Osteoblast (primary cell): ENCODE results near the gene ADM. TPM values are rescaled to one million over a fixed set of nuclear protein-coding genes. Genes with fewer than 3 reads are reported as not detected.

ENCODE experiments used
- DNase-seq: peaks from one replicate; pipeline ENCODE4 v3.0.0; 2011; ENCODE audit warnings: low spot score, mixed read lengths; ENCODE audit not compliant: insufficient read length; ENCODE audit errors: missing footprints
- H2AFZ ChIP-seq: 2 replicates; pipeline ENCODE4 v1.6.0; 2011; ENCODE audit warnings: mild to moderate bottlenecking, low read length
- H3K27ac ChIP-seq: 2 replicates; pipeline ENCODE4 v1.5.1; 2011; ENCODE audit warnings: mild to moderate bottlenecking, low read depth, low read length, moderate library complexity
- H3K27me3 ChIP-seq: 2 replicates; pipeline ENCODE4 v1.6.0; 2012; ENCODE audit warnings: mild to moderate bottlenecking, control low read depth, inconsistent platforms, low read length, moderate library complexity; ENCODE audit not compliant: insufficient read depth
- H3K36me3 ChIP-seq: 2 replicates; pipeline ENCODE4 v1.5.1; 2011; ENCODE audit warnings: mild to moderate bottlenecking, low read length, control low read depth, moderate library complexity; ENCODE audit not compliant: insufficient read depth
- H3K4me1 ChIP-seq: 2 replicates; pipeline ENCODE4 v1.5.1; 2011; ENCODE audit warnings: mild to moderate bottlenecking, low read length, control low read depth, moderate library complexity; ENCODE audit not compliant: insufficient read depth
- H3K4me2 ChIP-seq: 2 replicates; pipeline ENCODE4 v1.6.0; 2011; ENCODE audit warnings: mild to moderate bottlenecking, low read length; ENCODE audit not compliant: insufficient read depth
- H3K4me3 ChIP-seq: fragments of 200-600 bp; sonication (generic); 3 replicates; pipeline ENCODE4 v1.5.1; 2012; ENCODE audit warnings: mild to moderate bottlenecking, low read length, inconsistent platforms; ENCODE audit not compliant: insufficient read depth
- H3K79me2 ChIP-seq: 2 replicates; pipeline ENCODE4 v1.6.0; 2012; ENCODE audit warnings: mild to moderate bottlenecking, low read length, control low read depth, inconsistent platforms; ENCODE audit not compliant: insufficient read depth
- H3K9me3 ChIP-seq: 2 replicates; pipeline ENCODE4 v1.5.1; 2011; ENCODE audit warnings: low read depth, low read length, control low read depth
- H4K20me1 ChIP-seq: 2 replicates; pipeline ENCODE4 v1.6.0; 2012; ENCODE audit warnings: mild to moderate bottlenecking, low read length, control low read depth; ENCODE audit not compliant: insufficient read depth
- total RNA-seq: library from RNA; depleted of rRNA; stranded (reverse); fragments of >200 nt; gene quantifications from 2 replicates; pipeline ENCODE4 v1.2.3, GENCODE V29; 2012
- TF ChIP-seq, protein P1 (sequence below): IDR thresholded peaks from 2 replicates; pipeline ENCODE4 v1.5.1; 2011; ENCODE audit warnings: mild to moderate bottlenecking, low read depth, low read length, moderate library complexity; ENCODE audit errors: extremely low read depth

ADM gene
- total RNA-seq, 1 donor: 250 TPM

DNA sequence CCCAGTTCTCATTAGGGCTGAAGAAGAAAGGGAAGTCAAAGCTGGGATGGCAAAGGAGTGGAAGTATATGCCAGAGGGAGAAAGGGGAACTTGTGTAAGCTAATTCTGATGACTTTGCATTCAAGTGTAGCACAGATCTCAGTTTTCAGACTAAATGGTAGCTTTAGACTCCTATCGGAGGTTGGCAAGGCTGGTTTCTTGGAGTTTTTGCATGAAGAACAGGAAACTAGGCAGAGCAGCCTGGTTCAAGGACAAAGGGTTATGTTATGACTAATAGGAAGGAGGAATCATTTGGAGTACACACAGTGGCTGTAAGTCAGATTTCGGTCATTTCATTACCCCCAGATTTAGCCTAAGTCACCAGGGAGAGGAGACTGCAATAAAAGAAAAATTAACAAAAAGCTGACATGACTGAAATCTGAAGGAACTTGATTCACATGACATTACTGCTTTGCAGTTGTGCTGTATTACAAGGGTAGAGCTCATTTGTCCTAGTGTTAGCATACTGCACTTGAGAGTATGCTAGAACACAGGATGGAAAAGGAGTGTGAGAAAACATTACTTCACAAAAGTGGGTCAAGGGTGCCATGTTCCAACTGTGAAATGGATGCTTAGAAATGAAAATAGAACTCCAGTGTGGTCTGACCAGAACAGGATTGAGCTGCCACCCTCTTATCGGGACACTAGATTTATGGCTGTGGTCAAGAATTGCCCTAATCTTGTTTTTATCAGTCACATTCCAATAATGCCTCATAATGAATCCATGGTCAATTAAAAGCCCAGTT, 23.6 kb downstream of the ADM start:
- no peak overlapping the region for H2AFZ ChIP-seq
- no peak for DNase-seq
- H4K20me1 ChIP-seq: no peaks in the 10 kb centered on the region
- no peak overlapping the region for H3K4me3 ChIP-seq
- H3K4me1 ChIP-seq: peaks cover 76% of the 10 kb centered on the region
- no peaks in the 10 kb centered on the region for H3K27me3 ChIP-seq
- peak overlapping the region; percentile 41 for H3K4me2 ChIP-seq
- TF ChIP-seq, protein P1, sequence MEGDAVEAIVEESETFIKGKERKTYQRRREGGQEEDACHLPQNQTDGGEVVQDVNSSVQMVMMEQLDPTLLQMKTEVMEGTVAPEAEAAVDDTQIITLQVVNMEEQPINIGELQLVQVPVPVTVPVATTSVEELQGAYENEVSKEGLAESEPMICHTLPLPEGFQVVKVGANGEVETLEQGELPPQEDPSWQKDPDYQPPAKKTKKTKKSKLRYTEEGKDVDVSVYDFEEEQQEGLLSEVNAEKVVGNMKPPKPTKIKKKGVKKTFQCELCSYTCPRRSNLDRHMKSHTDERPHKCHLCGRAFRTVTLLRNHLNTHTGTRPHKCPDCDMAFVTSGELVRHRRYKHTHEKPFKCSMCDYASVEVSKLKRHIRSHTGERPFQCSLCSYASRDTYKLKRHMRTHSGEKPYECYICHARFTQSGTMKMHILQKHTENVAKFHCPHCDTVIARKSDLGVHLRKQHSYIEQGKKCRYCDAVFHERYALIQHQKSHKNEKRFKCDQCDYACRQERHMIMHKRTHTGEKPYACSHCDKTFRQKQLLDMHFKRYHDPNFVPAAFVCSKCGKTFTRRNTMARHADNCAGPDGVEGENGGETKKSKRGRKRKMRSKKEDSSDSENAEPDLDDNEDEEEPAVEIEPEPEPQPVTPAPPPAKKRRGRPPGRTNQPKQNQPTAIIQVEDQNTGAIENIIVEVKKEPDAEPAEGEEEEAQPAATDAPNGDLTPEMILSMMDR: no peak
- no peaks in the 10 kb centered on the region for H3K79me2 ChIP-seq
- no peaks in the 10 kb centered on the region for H3K9me3 ChIP-seq
- peak overlapping the region; percentile 92 for H3K27ac ChIP-seq
- H3K36me3 ChIP-seq: no peaks in the 10 kb centered on the region

GRCh38 chr11:10329356-10329755, 24.5 kb downstream of the ADM start:
- no peak for DNase-seq
- H3K79me2 ChIP-seq: no peaks in the 10 kb centered on the region
- H3K4me3 ChIP-seq: no peak overlapping the region
- no peak overlapping the region for H3K4me2 ChIP-seq
- H2AFZ ChIP-seq: no peak overlapping the region
- H4K20me1 ChIP-seq: no peaks in the 10 kb centered on the region
- H3K36me3 ChIP-seq: no peaks in the 10 kb centered on the region
- H3K4me1 ChIP-seq: peaks cover 67% of the 10 kb centered on the region
- H3K27me3 ChIP-seq: no peaks in the 10 kb centered on the region
- peak overlapping the region; percentile 92 for H3K27ac ChIP-seq
- TF ChIP-seq, protein P1: no peak
- H3K9me3 ChIP-seq: no peaks in the 10 kb centered on the region

- Histone ChIP-seq H4K20me1 (no peaks in the 10 kb centered on the region), H2AFZ (no peak overlapping the region), H3K27ac (peak overlapping the region; percentile 92), H3K4me2 (no peak overlapping the region), H3K4me1 (peaks cover 62% of the 10 kb centered on the region), H3K36me3 (no peaks in the 10 kb centered on the region), H3K79me2 (no peaks in the 10 kb centered on the region), H3K27me3 (no peaks in the 10 kb centered on the region), H3K4me3 (no peak overlapping the region), H3K9me3 (no peaks in the 10 kb centered on the region)
- TF ChIP-seq, protein P1: no peak
- DNase-seq: peak; percentile 82
Measured at GRCh38 chr11:10329935-10330334, 25.1 kb downstream of the ADM start.

DNA sequence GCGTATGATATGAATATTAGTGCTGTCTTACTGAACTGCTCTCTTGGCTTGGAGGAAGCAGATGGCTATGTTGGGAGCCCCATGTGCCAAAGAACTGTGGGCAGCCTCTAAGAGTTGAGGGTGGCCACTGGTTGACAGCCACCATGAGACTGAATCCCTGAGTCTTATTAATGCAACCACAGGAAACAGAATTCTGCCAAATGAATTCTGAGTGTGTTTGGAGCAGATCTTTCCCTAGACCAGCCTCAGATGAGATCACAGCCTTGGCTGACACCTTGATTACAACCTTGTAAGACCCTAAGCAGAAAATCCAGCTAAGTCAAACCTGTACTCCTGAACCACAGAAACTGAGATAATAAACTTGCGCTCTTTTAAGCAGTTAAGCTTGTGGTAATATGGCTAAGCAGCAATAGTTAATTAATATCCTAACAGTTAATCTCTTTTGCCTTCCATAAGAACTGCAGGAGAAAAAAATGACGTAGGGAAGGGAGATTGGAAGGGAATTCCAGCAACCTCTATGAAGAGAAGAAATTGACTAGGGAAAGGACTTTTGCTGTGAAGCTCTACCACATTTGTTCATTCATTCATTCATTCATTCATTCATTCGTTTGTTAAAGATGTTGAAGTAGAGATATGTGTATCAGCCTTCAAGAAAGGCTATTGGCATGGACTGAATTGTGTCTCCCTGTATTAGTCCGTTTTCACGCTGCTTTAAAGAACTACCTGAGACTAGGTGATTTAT, 26.8 kb downstream of the ADM start:
- Histone ChIP-seq H3K79me2 (no peaks in the 10 kb centered on the region), H2AFZ (no peak overlapping the region), H3K4me2 (no peak overlapping the region), H3K9me3 (no peaks in the 10 kb centered on the region), H4K20me1 (no peaks in the 10 kb centered on the region), H3K27ac (no peak overlapping the region), H3K4me3 (no peak overlapping the region), H3K36me3 (no peaks in the 10 kb centered on the region), H3K27me3 (no peaks in the 10 kb centered on the region), H3K4me1 (peaks cover 45% of the 10 kb centered on the region)
- no peak for DNase-seq
- TF ChIP-seq, protein P1: no peak
